HG02642 (cell line): ENCODE data around the gene PORCN.

Experiments used
- ATAC-seq: cut with Tn5 transposase; IDR thresholded peaks from one replicate; pipeline ENCODE4 v1.9.1; 2021; ENCODE audit warnings: mild to moderate bottlenecking; ENCODE audit not compliant: unreplicated experiment, poor library complexity

PORCN gene

DNA sequence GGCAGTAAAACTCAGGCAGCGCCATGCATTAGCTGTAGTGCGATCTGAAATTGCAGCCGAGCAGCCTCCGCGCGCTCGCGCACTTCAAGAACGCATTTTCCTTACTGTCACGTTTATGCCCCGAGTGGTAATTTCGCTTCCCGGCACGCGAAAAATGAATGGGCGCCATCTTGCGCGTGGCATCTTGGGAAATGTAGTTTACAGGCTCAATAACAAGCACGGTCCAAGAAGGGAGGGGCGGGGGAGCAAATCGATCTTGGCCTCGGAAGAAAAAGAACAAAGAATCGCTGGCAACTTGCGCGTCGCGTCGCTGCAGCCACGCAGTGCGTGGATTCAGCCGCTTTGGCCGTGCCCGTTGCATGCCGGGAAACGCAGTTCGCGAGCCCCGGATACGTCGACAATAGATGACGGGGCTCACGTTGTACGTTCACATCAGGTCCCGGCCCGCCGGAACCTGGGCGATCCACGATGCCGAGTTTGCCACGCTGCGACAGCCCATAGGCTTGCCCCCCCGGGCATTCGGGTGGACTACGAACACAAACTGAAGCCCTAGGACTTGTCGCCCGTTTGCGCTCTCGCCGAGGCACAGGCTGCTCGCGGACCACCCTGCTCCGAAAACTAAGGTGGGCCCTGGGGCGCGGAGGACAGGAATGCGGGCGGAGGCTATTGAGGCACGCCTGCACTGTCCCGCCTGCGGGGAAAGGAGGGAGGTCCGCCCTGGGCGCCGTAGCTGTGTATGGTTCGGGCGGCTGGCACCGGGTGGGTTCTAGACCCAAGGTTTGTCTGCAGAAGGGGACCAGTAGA is 32.8 kb upstream of the PORCN start, which contains the start of gene FTSJ1:
FTSJ1 (plus strand) TSS at position 426 of the 804 bp plus-strand sequence. CDS start 1,849 bp downstream, outside the sequence.
- peak; percentile 93 for ATAC-seq

DNA sequence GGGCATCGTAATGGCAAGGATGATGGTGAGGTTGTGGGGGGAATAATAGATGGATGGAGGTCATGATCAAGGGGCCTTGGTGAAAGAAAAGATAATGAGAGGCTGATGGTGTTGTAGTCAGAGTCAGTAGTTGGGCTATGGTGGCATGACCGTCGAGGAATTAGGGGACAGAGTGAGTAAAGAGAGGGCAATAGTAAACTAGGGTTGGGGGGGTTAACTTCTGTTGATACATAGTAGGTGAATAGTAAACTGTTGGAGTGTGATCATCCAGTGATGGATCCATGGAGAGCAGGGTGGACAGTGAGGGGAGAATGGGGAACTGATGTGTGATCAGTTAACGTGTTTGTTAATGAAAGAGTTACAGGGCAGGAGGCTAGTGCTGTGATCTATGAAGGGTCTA is 31.9 kb upstream of the PORCN start:
- ATAC-seq = no peak

DNA sequence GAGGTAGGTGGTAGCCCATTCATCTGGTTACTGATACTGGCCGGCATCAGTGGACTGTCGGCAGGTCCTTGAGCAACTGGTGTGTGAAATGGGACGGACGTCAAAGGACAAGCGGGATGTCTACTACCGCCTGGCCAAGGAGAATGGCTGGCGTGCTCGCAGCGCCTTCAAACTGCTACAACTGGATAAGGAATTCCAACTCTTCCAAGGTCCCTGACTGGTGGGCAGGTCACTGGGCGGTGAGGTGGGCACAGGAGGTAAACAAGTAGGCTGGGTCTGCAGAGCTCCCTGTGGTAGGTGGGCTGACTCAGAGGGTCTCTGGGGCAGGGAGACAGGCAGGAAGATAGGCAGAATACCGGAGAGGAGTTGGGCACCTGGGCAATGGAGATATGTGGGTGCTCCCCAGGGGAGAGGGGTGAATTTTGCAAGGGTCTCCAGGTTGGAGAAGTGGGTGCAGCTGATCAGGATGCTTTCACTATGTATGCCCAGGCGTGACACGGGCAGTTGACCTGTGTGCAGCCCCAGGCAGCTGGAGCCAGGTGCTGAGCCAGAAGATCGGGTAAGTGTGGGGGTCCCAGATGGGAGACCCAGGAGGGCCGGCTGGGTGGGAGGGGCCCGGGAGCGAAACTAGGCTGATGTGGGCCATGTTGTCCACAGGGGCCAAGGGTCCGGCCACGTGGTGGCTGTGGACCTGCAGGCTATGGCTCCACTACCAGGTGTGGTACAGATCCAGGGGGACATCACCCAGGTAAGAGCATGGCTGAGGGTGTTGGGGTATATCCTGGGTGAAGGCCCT is 30.6 kb upstream of the PORCN start:
- no peak for ATAC-seq

DNA sequence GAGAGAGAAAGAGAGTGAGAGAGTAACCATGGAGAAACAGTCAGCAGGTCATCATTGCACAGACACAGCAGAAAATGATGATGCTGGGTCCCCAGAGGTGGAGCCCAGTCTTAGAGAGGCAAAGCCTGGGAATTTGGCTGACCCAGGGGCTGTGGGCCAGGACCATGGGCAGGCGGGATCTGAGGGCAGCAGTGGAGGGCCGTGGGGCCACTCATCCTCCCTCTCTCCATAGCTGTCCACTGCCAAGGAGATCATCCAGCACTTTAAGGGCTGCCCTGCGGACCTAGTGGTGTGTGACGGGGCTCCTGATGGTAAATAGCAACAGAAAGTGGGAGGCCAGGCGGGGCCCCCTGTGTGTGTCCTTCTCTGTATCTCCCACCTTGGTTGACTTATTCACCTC is 30.0 kb upstream of the PORCN start:
- no peak for ATAC-seq

DNA sequence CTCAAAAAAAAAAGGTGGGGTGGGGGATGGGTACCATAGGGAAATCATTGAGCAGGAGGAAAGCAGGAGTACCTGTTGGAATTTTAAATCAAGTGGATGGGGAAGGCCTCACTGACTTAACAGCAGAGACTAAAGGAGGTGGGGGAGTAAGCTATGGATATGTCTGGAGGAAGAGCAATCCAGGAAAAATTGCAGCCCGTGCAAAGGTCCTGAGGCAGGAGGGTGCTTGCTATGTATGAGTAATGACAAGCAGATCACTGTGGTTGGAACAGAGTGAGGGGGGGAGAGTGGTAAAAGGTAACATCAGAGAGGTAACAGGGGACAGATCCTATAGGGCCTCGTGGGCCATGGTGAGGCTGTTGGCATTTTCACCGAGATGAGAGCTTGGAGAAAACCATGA is 28.6 kb upstream of the PORCN start:
- no peak for ATAC-seq

DNA sequence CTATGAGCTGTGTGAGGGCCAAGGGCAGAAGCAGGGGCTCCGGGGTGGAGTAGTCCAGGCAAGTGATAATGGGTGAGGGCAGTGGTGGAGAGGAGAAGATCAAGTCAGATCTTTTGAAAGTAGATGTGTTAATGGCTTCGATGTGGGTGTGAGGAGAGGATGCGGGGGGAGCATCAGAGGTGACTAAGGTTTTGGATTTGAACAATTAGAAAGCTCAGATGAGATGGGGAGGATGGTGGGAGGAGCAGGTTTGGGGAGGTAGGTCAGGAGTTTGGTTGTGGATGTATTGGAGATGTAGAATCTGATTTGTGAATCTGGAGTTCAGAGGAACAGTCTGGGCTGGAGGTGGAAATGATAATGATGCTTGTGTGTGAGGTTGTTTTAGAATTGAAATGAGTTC is 28.2 kb upstream of the PORCN start:
- ATAC-seq = no peak

DNA sequence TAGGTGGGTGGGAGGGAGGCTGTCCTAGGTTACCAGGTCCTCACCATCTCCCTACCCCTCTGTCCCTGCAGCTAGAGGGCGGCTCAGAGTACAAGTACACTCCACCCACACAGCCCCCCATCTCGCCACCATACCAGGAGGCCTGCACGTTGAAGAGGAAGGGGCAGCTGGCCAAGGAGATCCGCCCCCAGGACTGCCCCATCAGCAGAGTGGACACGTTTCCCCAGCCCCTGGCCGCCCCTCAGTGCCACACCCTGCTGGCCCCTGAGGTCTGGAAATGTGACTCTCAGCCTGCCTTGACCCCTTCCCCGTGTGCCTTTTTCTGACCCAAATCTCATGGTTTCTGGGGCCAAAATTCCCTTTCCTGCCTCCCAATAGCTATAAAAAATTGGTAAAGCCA is 26.3 kb upstream of the PORCN start:
- no peak for ATAC-seq

DNA sequence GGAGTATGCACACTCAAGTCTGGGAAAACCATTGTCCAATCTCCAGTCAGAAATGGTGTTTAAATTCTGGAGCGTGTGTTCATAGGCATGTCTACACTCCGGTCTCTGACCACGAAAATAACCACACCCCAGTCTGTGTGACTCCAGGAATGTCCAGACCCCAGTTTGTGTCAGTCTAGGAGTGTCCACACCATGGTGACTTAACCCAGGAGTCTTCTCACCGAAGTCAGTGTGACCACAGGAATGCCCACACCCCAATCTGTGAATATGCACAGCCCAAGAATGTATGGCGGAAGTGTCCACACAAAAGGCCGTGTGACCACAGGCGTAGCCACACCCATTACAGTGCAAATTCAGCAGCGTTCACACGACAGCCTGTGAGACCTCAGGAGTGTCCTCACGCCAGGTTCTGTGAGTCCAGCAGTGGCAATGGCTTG is 21.4 kb upstream of the PORCN start:
- ATAC-seq = no peak

DNA sequence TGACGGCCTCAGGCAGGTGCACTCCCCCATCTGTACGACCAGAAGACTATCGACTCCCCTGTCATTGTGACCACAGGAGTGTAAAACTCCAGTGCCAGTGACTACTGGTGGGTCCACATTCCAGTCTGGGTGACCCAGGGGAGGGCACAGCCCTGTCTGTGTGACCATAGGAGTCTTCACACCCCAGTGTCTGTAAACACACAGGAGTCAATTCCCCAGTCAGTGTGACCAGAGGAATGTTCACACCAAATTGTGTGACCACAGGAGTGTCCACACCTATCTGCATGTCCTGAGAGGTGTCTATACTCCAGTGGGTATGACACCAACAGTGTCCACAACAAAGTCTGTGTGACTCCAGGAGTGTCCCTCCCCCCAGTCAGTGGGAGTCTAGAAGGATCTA is 20.8 kb upstream of the PORCN start:
- ATAC-seq = no peak

DNA sequence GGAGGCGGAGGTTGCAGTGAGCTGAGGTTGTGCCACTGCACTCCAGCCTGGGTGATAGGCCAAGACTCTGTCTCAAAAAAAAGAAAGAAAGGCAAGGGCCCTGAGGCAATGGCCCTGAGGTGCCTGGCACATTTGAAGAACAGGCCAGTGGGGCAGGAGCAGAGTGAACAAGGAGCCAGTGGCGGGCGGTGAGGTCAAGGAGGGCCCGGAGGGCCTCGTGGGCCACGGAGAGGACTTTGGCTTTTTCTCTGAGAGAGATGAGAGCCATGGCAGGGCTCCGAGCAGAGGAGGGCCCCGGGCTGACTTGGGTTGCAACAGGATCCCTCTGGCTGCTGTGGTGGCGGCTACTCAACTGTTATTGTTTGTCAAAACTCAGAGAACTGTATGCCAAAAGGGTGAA is 19.5 kb upstream of the PORCN start:
- no peak for ATAC-seq

DNA sequence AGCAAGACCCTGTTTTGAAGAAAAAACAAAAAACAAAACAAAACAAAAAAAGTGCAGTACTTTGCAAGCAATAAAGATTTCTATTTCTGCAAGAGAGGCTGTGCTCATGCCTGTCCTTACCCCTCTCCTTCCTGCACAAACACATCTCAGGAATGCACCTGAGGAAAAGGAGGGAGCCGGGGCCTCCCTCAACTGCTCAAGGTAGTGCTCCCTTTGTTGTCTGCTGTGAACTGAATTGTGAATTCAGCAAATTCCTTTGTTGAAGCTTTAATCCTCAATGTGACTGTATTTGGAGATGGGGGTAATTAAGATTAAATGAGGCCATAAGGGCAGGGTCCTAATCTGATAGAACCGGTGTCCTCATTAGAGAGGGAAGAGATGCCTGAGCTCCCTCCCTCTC is 18.9 kb upstream of the PORCN start:
- no peak for ATAC-seq

DNA sequence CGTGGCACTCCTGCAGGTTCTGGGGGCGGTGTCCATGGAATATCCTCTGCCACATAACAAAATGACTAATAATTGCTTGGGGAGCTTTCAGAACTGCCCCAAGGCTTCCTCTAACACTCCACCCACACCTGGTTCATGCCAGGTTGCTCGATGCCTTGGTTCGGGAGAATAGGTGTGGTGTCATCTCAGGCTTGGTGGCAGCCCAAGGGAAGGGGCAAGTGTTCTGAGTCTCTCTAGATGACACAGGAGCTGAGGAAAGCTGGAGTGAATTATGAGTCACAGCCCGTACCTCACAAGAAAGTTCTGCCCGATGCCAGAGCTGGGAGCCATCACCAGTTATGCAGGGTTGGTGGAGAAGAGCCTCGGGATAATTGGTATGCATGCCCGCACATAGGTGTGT is 18.1 kb upstream of the PORCN start:
- ATAC-seq = no peak

DNA sequence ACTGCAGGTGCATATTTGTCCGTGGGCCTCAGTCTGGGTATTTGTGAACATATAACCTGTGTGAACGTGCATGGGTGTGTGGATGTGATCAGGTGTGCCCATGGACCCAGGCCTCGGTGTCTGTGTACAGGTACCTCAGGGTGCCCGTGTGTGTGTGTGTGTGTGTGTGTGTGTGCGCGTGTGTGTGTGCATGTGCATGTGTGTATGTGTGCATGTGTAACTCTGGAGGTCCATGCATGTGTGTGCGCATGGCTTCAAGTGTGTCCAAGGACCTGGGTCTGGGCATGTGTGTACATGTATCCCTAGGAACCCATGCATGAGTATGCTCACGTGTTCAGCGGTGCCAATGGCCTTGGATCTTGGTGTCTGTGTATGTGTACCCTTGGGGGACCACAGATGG is 17.0 kb upstream of the PORCN start:
- no peak for ATAC-seq

DNA sequence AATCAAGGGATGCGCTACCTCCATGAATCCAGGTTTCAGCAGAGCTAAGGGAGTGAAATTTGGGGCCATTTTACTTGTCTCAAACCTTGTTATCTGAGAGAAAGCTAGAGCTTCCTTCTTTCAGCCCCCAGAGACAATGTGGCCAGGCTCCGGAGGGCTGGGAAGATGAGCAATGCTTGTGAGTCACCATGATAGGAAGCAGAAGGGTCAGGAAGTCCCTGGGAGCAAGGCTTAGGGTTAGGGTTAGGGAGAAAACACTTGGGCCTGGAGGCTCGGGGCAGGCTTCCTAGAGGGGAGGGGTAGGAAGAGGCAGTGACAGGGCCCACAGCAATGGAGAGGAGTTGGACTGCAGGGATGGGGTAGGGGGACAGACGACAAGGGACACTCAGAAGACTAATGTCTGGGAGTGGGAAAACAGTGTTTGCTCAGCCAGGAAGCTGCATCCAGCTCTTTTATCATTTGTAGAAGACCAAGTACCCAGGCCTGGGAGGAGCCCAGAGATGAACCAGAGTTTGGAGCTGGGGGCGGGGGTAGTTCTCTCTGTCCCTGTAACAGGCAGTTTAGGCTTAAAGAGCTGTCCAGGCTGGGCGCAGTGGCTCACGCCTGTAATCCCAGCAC is 16.4 kb upstream of the PORCN start:
- no peak for ATAC-seq

DNA sequence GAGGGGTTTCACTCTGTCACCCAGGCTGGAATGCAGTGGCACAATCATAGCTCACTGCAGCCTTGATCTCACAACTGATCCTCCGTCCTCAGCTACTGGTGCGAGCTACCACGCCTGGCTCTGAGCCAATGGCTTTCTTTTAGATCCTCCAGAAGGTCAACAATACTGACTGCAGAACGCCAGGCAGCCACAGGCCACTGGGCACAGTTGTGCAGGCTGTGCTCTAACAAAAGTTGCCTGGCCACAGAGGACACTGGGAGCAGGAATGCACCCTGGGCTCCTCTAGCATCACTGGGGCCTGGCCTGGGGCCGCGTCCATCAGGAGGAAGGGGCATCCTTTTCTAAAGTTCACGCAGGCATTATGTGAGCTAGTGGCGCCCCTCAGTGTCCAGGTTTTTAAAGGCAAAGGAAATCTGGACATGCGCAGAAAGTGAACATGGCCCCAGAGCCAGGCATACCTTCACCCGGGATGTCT is 14.9 kb upstream of the PORCN start:
- no peak for ATAC-seq

DNA sequence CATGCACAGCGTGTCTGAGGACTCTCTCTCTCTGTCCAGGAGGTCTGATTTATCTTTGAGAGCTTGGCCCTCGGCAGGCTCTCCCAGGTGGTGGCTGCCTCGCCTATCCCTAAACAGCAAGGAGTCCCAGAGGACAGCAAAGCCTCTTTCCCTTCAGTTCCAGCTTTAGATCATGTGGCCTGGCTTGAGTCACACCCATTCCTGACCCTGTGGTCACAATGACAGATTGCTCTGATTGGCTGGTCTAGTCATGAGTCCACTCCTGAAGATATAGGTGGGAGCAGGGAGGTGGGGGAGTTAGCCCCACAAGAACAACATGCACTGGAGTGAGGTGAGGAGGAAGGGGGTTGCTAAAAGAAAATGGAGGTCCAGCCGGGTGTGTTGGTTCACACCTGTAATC is 12.1 kb upstream of the PORCN start:
- ATAC-seq = no peak

DNA sequence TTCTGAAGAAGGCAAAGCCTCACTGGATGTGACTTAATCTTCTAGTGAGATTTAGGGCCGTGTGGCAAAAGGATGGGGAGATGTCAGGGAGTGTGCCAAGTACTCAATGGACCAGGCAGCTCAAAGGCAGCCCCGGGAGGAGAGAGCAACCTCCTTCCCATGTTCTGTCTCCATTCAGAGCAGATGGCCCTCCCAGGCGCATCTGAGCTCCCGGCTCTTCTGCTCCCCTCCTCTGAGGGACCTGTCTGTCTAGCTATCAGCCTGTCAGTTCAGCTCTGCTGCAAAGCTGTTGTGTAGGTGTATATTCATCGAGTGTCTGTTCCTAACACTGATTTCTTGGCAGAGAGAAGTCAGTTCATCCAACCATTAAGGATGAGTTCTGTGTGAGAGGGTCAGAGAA is 10.9 kb upstream of the PORCN start:
- no peak for ATAC-seq

DNA sequence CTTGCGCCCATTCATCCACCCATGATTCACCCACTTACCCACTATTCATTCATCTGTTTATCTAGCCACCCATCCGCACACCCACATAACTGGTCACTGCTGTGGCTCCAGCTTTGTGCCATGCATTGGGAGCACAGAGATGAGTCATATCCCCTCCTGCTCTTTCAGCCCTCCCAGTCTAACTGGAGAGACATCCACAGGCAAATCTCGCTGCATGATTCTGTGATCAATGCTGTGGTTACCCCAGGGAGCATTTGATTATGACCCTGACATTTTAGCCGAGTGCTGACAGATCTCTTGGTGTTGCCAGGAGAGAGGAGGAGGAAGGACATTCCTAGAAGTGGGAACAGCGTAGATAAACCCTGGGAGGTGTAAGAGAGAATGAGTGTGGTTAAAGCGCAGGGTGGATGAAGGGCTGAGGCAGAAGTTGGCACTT is 10.4 kb upstream of the PORCN start:
- ATAC-seq = no peak

DNA sequence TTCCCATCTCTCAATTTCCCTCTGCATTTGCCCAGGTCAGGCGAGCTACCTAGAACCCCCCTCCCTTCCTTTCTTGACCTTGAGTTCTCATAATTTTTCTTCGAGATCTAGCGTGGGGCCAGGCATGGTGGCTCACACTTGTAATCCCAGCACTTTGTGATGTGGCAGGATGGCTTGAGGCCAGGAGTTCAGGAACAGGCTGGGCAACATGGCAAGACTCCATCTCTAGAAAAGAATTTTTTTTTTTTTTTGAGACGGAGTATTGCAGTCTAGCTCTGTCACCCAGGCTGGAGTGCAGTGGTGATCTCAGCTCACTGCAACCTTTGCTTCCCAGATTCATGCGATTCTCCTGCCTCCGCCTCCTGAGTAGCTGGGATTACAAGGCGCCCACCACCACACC is 4.5 kb upstream of the PORCN start:
- ATAC-seq = no peak

DNA sequence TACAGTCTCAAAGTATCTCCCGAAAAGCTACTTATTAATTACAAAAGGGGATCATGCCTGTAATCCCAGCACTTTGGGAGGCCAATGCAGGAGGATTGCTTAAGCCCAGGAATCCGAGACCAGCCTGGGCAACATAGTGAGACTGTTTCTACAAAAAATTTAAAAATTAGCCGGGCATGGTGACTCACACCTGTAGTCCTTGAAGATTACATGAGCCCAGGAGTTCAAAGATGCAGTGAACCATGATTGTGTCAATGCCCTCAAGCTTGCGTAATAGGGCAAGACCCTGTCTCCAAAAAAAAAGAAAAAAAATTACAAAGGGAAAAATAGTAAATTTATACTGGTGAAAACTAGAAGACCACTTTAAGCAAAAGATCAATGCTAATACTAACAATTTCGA is 3.3 kb upstream of the PORCN start:
- ATAC-seq = no peak

DNA sequence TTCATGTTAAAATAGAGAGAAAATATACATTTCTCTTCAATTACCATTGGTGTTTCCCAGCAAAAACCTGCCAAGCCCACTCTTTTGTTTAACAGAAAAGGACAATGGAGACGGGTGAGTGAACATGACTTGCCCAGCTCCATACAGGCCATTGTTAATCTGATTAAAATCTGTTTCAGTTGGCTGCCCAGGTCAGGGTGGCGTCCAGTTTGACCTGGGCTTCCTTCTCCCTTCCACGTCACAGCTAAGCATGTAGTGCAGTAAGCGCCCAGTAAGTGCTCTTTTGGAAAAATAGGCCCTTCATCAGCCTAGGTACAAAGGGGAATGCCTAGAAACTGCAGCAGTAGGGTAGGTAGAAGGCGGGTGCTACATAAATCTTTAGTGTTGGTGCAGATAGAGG is 1.5 kb upstream of the PORCN start:
- no peak for ATAC-seq
